Esophagus squamous epithelium (tissue), 4 donors: ENCODE data around the gene ZNF516.

Source experiments
- POLR2A ChIP-seq, 4 donors: fragments of 450-650 bp; IDR thresholded peaks; one replicate each; pipeline ENCODE4 v1.6.1; 2017; ENCODE audit warnings: antibody characterized with exemption in 4 of 4, mild to moderate bottlenecking in 4 of 4, moderate library complexity in 3 of 4
- TF ChIP-seq, protein P1 (sequence below), 6 experiments: fragments of 450-650 bp in 4 of 6; fragments of 200-600 bp in 2 of 6; sonication (generic) in 2 of 6; IDR thresholded peaks; one replicate each; pipeline ENCODE4 v1.5.1; 2016 to 2019; ENCODE audit warnings: antibody characterized with exemption in 6 of 6, mild to moderate bottlenecking in 4 of 6, moderate library complexity in 4 of 6

DNA sequence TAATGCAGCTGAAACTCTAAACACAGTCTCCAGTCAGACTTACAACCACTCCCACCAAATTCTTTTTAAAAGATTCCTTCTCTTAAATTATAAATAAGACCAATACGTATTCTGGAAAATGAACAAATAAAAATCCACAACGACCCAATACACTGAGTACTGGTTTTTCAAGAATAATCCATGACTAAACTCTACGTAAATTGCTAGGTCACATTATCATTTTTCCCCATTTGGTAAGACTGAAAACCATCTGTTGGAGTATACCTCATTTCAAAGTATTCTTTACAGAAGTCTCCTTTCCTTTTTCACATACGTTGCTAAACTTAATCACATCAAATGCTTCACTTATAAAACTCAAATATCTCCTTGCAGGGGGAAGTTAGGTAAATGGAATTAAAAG lies 6.0 kb downstream of the ZNF516 start:
- no peak for TF ChIP-seq POLR2A (IDR thresholded peaks at IDR 0.05)
- TF ChIP-seq, protein P1, sequence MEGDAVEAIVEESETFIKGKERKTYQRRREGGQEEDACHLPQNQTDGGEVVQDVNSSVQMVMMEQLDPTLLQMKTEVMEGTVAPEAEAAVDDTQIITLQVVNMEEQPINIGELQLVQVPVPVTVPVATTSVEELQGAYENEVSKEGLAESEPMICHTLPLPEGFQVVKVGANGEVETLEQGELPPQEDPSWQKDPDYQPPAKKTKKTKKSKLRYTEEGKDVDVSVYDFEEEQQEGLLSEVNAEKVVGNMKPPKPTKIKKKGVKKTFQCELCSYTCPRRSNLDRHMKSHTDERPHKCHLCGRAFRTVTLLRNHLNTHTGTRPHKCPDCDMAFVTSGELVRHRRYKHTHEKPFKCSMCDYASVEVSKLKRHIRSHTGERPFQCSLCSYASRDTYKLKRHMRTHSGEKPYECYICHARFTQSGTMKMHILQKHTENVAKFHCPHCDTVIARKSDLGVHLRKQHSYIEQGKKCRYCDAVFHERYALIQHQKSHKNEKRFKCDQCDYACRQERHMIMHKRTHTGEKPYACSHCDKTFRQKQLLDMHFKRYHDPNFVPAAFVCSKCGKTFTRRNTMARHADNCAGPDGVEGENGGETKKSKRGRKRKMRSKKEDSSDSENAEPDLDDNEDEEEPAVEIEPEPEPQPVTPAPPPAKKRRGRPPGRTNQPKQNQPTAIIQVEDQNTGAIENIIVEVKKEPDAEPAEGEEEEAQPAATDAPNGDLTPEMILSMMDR (IDR thresholded peaks at IDR 0.05) = no peak
